Activated naive CD8-positive, alpha-beta T cell treated with anti-CD3 and anti-CD28 coated beads, Interleukin-2, amount 50 U/mL, for 24 hours (primary cell): ENCODE measurements around the gene TRAPPC2L.
A peak's percentile ranks its signal among the peaks of the same experiment; 100 is the strongest.

ENCODE experiments used
- ATAC-seq: fragments of 150-1000 bp; cut with Tn5 transposase; one replicate; pipeline ENCODE4 v1.10.0; 2021
- DNase-seq: peaks from one replicate; pipeline ENCODE4 v3.0.0; 2021
- H3K27ac Mint-ChIP-seq: one replicate; pipeline ENCODE4 v1.8.0; 2021; ENCODE audit warnings: mild to moderate bottlenecking, mixed read lengths
- H3K27me3 Mint-ChIP-seq: one replicate; pipeline ENCODE4 v1.8.0; 2021; ENCODE audit warnings: mixed read lengths
- H3K36me3 Mint-ChIP-seq: one replicate; pipeline ENCODE4 v1.8.0; 2021; ENCODE audit warnings: low read depth, mixed read lengths
- H3K4me1 Mint-ChIP-seq: one replicate; pipeline ENCODE4 v1.8.0; 2021; ENCODE audit warnings: mixed read lengths
- H3K4me3 Mint-ChIP-seq: one replicate; pipeline ENCODE4 v1.8.0; 2021; ENCODE audit warnings: mild to moderate bottlenecking, moderate library complexity, mixed read lengths
- H3K9me3 Mint-ChIP-seq: one replicate; pipeline ENCODE4 v1.8.0; 2021; ENCODE audit warnings: mixed read lengths

The TRAPPC2L gene

DNA sequence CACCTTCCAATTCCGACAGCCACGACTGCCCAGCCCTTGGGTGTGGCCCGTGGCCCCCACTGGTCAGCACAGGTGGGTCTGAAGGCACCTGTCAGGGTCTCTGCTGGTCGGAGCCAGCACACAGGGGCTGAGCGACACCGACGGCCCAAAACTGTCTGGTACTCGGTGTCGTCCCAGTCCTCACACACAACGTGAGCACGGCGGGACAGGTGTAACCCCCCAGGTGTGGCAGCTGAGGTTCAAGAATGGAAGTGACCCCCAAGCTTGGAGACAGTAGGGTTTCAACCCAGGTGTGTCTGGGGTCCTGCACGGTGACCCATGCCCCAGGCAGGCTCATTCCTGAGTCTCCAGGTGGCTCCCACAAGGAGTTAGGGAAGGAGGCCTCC lies 1.2 kb upstream of the TRAPPC2L start:
- H3K9me3 Mint-ChIP-seq: no peaks in the 10 kb centered on the region
- H3K27ac Mint-ChIP-seq: no peak overlapping the region
- H3K36me3 Mint-ChIP-seq: peaks cover 2% of the 10 kb centered on the region
- H3K4me3 Mint-ChIP-seq: peak overlapping the region; percentile 75
- DNase-seq (no peak), ATAC-seq (no peak)
- no peaks in the 10 kb centered on the region for H3K27me3 Mint-ChIP-seq
- H3K4me1 Mint-ChIP-seq: peaks cover 29% of the 10 kb centered on the region

DNA sequence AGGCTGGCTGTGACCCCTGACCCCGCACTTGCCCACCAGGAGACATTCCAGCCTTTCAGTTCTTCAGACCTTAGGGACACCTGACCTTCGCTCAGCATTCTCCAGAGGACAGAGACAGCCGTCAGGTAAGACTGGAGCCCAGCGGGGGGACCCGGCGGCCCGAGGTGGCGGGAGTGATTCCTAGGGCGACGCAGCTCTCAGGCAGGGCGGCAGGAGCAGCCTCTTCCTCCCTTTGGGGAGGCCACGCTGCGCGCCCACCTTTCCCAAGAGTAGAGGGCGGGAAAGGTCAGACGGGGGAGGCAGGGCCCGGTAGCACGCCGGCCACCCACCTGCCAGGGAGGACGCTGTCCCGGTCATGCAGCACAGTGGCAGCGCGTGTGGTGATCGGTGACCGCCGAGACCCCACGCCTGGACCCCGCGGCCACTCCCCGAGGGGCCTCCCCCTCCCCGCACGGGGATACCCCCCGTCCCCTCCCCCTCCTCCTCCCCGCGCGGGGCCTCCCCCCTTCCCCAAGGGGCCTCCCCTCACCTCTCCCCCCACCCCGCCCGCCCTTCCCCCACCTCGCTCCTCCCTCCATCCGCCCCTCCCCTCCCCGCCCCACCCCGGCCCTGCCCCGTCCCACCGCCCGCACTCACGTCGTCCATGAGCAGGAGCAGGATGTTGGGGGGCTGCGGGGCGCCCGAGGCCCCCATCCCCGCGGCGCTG lies 652 bp upstream of the TRAPPC2L start:
- DNase-seq (peak; percentile 34), ATAC-seq (peak; percentile 44)
- Mint-ChIP-seq H3K4me3 (peak overlapping the region; percentile 99), H3K27ac (no peak overlapping the region), H3K27me3 (no peaks in the 10 kb centered on the region), H3K4me1 (peaks cover 29% of the 10 kb centered on the region), H3K9me3 (no peaks in the 10 kb centered on the region), H3K36me3 (peaks cover 6% of the 10 kb centered on the region)

DNA sequence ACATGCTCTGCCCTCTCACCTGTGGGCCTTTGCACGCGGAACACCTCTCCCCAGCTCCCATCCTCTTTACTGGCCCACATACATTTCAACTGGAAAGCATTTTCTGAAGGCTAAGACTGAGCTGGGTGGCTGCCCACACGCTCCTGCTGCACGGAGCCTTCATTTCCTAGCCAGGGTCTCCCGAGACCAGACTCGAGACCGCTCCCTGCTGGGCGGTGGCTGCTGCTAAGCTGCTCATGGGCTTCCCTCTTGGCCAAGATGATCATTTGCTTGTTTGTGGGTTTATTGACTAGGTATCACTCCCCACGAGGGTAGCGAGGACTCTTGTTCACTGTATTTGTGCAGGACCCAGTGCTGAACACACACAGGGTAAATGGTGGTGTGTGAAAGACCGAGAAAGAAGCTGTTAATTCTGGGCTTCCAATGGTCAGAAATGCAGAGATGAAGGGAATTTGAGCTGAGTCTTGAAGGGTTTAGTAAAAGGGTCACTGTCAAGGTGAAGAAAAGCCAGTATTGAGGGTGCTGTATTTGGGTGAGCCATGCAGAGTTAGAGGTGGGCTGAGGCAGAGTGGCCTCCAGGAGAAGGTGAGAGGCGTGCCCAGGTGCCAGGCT lies 907 bp downstream of the TRAPPC2L start:
- Mint-ChIP-seq H3K36me3 (peaks cover 6% of the 10 kb centered on the region), H3K27ac (peak overlapping the region; percentile 88), H3K9me3 (no peaks in the 10 kb centered on the region), H3K4me3 (peak overlapping the region; percentile 99), H3K27me3 (no peaks in the 10 kb centered on the region), H3K4me1 (peaks cover 29% of the 10 kb centered on the region)
- ATAC-seq: peak; percentile 64
- peak; percentile 78 for DNase-seq

DNA sequence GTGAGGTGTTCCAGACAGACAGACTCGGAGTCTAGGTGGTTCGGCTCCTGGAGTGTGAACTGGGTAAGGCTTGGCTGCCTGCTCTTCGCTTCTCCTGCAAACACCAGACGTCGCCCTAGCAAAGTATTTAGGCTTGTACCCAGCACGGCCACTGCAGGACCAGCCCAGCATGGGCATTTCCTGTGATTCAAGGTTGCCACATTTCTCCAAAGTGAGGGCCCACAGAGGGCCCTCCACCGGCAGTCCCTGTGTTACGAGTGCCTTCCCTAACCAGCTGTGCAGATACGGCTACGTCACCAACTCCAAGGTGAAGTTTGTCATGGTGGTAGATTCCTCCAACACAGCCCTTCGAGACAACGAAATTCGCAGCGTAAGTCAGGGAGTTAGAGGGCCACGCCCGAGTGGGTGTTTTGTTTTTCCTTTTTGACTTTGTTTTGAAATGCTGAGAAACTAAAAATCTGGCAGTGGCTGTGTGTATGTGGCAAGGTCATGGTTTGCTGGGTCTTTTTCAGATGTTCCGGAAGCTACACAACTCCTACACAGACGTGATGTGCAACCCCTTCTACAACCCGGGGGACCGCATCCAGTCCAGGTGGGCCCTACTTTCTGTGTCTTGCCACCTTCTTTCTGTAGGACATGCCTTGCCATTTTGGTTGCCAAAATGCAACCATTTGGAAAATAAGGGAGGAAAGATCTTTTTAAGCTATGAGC lies 2.6 kb downstream of the TRAPPC2L start:
- Mint-ChIP-seq H3K9me3 (no peaks in the 10 kb centered on the region), H3K36me3 (peaks cover 6% of the 10 kb centered on the region), H3K4me3 (no peak overlapping the region), H3K27me3 (no peaks in the 10 kb centered on the region), H3K4me1 (peaks cover 28% of the 10 kb centered on the region), H3K27ac (no peak overlapping the region)
- DNase-seq (no peak), ATAC-seq (no peak)

DNA sequence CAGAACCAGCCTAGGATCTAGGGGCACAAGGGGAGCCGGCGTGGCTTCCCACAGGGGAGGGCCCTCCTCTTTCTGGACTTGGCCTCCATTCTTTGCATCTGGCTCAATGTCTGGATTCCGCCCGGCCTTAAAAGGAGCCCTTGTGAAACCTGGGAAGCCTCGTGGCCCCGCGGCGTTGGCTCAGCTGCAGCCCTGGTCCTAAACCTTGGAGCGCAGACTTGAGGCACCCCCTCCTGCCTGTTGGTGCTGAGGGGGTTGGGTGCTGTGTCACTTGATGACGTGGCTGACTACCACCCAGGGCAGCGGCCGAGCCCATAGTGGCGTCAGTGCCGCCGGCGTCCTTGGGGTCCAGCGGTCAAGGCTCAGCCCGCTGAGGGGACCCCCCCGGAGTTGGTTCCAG lies 4.4 kb downstream of the TRAPPC2L start:
- Mint-ChIP-seq H3K4me3 (no peak overlapping the region), H3K4me1 (peaks cover 14% of the 10 kb centered on the region), H3K9me3 (no peaks in the 10 kb centered on the region), H3K36me3 (peaks cover 6% of the 10 kb centered on the region), H3K27me3 (no peaks in the 10 kb centered on the region), H3K27ac (no peak overlapping the region)
- no peak for ATAC-seq
- no peak for DNase-seq

DNA sequence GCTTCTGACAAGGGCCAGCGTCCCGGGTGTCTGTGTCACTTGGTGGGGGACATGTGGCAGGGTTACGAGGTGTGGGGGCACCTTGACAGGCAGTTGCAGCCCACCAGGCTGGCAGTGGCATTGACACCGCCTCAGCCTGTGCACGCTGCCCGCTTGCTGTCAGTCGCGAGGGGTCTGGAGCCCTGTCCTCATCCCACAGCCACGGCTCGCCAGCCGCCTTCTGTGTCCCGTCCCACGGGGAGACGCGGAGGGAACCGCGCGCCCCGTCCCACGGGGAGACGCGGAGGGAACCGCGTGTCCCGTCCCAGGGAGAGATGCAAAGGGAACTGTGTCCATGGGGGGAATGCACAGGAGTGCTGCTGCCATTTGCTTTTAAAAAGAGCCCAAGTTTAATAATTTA lies 6.0 kb downstream of the TRAPPC2L start:
- H3K36me3 Mint-ChIP-seq: peaks cover 3% of the 10 kb centered on the region
- H3K4me3 Mint-ChIP-seq: no peak overlapping the region
- H3K9me3 Mint-ChIP-seq: no peaks in the 10 kb centered on the region
- H3K27ac Mint-ChIP-seq: no peak overlapping the region
- H3K4me1 Mint-ChIP-seq: peaks cover 7% of the 10 kb centered on the region
- no peaks in the 10 kb centered on the region for H3K27me3 Mint-ChIP-seq
- DNase-seq (no peak), ATAC-seq (no peak)

DNA sequence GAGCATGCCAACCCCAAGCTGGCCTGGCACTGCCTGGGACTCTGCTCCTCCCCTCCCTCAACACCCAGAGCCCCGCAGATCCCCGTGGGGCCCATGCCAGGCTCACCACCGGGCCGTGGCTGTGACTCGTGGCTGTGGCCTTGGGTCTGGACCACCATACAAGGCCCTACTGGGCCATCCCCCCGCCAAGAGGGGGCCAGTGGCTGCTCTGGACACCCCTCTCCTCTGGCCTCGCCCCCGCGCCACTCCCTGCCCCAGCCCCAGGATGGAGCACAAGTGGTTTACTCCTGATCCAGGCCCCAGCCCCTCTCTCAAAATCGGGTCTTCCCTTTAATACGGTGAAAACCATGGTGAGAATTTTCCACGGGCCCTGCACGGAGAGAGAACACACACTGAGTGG lies 6.5 kb downstream of the TRAPPC2L start:
- no peak overlapping the region for H3K4me3 Mint-ChIP-seq
- no peak for ATAC-seq
- no peaks in the 10 kb centered on the region for H3K27me3 Mint-ChIP-seq
- no peaks in the 10 kb centered on the region for H3K9me3 Mint-ChIP-seq
- H3K4me1 Mint-ChIP-seq: peaks cover 2% of the 10 kb centered on the region
- no peak overlapping the region for H3K27ac Mint-ChIP-seq
- DNase-seq: no peak
- peaks cover 3% of the 10 kb centered on the region for H3K36me3 Mint-ChIP-seq

DNA sequence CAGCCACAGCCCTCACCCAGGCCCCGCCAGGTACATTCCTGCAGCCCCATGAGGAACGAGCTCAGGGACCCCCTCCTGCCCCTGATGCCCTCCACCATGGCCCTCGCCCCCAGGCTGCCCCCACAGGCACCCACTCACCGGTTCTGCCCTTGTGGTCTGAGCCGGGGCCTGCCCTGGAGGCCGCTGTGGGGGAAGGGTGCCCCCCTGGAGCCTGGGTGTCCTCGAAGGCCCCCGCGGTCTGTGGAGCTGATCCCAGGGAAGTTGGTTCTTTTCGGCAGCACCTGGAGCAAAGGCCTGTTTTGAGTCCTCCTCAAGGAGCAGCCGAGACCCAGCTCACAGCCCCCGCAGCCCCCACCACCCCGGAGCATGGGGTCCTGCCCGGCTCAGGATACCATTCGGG lies 7.2 kb downstream of the TRAPPC2L start:
- ATAC-seq (no peak), DNase-seq (no peak)
- no peaks in the 10 kb centered on the region for H3K27me3 Mint-ChIP-seq
- H3K27ac Mint-ChIP-seq: no peak overlapping the region
- no peak overlapping the region for H3K4me3 Mint-ChIP-seq
- H3K36me3 Mint-ChIP-seq: peaks cover 3% of the 10 kb centered on the region
- H3K9me3 Mint-ChIP-seq: no peaks in the 10 kb centered on the region
- H3K4me1 Mint-ChIP-seq: no peaks in the 10 kb centered on the region

DNA sequence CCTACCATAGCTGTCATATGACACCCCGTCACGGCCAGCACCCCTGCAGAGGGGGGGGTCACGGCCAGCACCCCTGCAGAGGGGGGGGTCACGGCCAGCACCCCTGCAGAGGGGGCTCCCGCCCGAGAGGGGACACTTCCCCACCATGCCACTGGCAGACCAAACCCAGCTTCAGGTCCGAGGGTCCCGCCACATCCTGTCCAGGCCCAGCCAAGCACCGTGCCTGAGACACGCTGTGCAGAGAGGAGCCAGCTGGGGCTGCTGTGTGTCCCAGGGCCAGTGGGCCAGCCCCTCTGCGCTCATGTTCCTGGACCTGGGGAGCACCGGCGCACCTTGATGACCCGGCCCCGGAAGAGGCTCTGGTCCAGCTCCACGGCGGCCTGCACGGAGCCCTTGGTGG lies 7.6 kb downstream of the TRAPPC2L start:
- DNase-seq (no peak), ATAC-seq (no peak)
- no peak overlapping the region for H3K27ac Mint-ChIP-seq
- H3K4me1 Mint-ChIP-seq: no peaks in the 10 kb centered on the region
- peaks cover 3% of the 10 kb centered on the region for H3K36me3 Mint-ChIP-seq
- peaks cover 2% of the 10 kb centered on the region for H3K27me3 Mint-ChIP-seq
- H3K9me3 Mint-ChIP-seq: no peaks in the 10 kb centered on the region
- H3K4me3 Mint-ChIP-seq: no peak overlapping the region

DNA sequence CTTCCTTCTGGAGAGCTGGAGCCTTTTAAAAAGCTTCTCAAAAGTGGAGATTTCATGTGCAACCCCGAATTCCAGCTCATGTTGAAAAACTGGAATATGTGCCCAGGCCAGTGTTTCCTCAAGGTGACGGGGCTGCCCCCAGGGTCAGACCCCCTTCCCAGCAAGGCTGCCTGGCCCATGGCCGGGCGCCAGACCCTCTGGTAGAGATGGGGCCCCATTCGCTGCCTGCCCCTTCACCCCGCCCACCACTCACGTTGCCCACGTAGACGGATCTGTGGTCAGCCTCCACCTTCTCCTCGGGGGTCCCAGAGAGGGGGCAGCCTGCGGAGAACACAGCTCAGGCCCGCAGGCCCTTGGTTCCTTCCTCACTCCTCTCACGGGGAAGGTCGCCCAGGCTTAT lies 8.4 kb downstream of the TRAPPC2L start:
- Mint-ChIP-seq H3K27ac (no peak overlapping the region), H3K27me3 (peaks cover 6% of the 10 kb centered on the region), H3K9me3 (no peaks in the 10 kb centered on the region), H3K4me1 (no peaks in the 10 kb centered on the region), H3K36me3 (peaks cover 3% of the 10 kb centered on the region), H3K4me3 (no peak overlapping the region)
- ATAC-seq (no peak), DNase-seq (no peak)

DNA sequence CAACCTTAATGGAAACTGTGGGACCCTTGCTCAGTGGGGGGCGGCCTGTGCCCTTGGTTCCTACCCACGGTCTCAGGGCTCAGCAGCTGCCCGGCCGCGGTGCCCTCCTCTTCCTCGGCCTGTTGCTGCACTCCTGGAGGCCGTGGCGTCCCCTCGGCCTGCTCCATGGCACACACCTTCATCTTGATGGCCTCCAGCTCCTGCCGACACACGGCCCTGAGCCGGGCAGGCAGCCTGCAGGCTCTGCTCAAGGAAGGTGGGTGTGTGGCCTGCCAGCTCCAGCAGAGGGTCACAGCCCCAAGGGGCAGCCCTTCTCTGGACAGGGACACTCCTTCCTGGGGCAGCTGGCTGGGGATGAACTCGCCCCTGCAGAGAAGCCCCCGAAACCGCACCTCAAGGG lies 8.8 kb downstream of the TRAPPC2L start:
- H3K27me3 Mint-ChIP-seq: peaks cover 10% of the 10 kb centered on the region
- no peak for DNase-seq
- H3K4me3 Mint-ChIP-seq: no peak overlapping the region
- no peaks in the 10 kb centered on the region for H3K9me3 Mint-ChIP-seq
- H3K27ac Mint-ChIP-seq: no peak overlapping the region
- peaks cover 2% of the 10 kb centered on the region for H3K4me1 Mint-ChIP-seq
- H3K36me3 Mint-ChIP-seq: peaks cover 3% of the 10 kb centered on the region
- ATAC-seq: no peak

DNA sequence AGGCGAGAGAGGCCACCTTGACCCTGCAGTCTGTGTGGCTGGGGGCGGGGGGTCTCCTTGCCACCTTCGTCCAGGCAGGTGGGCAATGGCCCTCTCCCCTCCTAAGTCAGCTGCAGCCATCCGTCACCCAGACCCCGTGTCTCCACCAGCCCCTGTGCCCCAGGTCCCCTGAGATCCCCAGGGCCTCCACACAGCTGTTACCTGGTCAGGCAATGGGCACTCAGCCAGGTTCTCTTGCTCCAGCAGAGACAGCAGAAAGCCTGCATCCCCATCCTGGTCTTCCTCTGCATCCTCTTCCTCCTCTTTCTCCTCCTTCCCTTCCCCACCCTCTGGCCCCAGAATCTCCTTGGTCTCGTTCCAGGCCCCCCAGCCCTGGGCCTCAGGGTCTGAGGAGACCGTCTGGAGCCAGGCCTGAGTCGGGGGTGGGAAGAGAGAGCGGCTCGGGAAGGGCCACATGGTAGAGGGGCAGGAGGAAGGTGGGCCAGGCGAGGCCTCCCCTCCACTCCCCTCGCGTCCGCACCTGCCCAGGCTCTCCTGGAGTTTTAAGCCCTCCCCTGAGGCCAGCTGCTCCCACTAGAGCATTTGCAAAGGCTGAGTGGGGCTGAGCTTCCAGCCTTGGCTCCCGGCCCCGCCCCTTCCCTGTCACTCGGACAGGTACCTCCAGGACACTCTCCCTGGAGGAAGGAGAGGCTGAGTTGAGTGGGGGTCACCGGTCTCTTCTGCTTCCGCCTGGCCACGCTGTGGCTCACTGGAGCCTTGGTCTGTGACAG lies 9.4 kb downstream of the TRAPPC2L start, which contains the start of gene PABPN1L:
Gene PABPN1L (minus strand): TSS at position 510 of the 770 bp plus-strand sequence. CDS start 54 bp downstream, at position 456.
- H3K4me3 Mint-ChIP-seq: no peak within 1 kb of the TSS
- DNase-seq (no peak), ATAC-seq (no peak)
- H3K27me3 Mint-ChIP-seq: peaks cover 14% of the 10 kb centered on the region
- peaks cover 5% of the 10 kb centered on the region for H3K4me1 Mint-ChIP-seq
- no peaks in the 10 kb centered on the region for H3K36me3 Mint-ChIP-seq
- H3K9me3 Mint-ChIP-seq: no peaks in the 10 kb centered on the region
- H3K27ac Mint-ChIP-seq: no peak within 1 kb of the TSS

DNA sequence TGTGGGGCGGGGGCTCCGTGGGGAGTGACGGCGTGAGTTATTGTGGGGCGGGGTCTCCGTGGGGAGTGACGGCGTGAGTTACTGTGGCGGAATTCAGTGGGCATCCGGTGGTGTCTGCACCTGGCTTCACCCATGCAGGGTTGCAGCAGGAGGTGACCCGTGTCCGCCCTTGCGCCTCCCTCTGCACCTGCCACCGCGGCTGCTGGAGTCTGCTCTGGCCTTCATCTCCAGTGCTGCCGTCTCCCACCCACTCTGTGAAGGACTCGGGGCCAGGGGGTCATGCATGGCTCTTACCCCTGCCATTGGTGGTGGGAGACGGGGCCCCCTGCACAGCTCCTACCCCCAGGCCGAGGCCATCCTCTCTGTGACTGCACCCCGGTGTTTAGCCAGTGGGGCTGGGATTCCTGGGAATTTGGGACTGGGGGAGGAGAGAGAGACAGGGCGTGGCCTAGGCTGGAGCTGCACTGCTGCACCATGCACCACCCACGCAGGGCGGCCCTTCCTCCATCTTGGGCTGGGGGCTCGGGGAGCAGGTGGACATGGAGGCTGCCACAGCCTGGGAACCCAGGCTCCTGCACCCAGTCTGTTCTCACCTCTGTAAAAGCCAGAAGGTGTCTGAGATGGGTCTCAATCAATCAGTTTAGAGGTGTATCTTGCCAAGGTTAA lies 10.8 kb downstream of the TRAPPC2L start:
- Mint-ChIP-seq H3K36me3 (no peaks in the 10 kb centered on the region), H3K27me3 (peaks cover 15% of the 10 kb centered on the region), H3K4me1 (peaks cover 5% of the 10 kb centered on the region), H3K27ac (no peak overlapping the region), H3K4me3 (no peak overlapping the region), H3K9me3 (no peaks in the 10 kb centered on the region)
- no peak for DNase-seq
- ATAC-seq: no peak

DNA sequence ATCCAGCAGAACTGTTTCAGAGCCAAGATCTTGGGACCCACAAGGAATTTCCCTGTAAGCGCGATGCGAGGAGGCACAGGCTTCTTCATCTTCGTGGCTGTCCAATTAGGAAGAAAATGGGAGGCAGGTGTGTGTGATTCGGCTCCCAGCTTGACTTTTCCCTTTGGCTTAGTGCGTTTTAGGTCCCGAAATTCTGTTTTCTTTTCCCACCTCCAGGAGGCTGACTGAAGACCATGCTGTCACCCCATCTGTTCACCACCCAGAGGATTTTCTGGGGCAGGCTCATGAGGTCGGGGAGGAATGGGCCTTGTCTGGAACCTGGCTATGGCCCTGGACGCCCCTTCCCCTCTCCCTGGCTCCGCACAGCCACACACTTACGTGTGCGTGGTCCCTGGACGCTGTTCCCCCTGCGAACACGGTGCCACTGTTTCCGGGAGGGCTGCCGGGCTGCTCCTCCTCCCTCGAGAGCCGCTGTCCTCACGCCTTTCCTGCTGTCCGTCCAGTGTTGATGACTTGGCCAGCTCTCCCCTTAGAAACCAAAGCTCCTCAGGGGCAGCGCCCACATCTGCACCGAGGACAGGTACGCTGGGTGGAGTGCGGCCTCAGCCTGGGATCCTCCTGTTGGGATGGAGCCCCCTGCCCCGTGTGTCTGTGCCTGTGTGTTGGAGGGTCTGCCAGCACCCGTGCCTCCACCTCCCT lies 12.2 kb downstream of the TRAPPC2L start:
- DNase-seq (no peak), ATAC-seq (no peak)
- Mint-ChIP-seq H3K27me3 (peaks cover 15% of the 10 kb centered on the region), H3K4me3 (no peak overlapping the region), H3K27ac (no peak overlapping the region), H3K36me3 (no peaks in the 10 kb centered on the region), H3K4me1 (peaks cover 5% of the 10 kb centered on the region), H3K9me3 (no peaks in the 10 kb centered on the region)
